Body of pancreas (tissue), 4 donors: Measurements from ENCODE around the gene MACO1.

Experiments
- POLR2A ChIP-seq, 3 donors: fragments of 450-650 bp; IDR thresholded peaks; one replicate each; pipeline ENCODE4 v1.6.1; 2016; ENCODE audit warnings: antibody characterized with exemption in 3 of 3, mild to moderate bottlenecking in 2 of 3
- TF ChIP-seq, protein P1 (sequence below), 7 experiments: fragments of 450-650 bp in 4 of 7; fragments of 200-600 bp in 3 of 7; sonication (generic) in 3 of 7; IDR thresholded peaks; one replicate each; pipeline ENCODE4 v1.5.1; 2016 to 2019; ENCODE audit warnings: antibody characterized with exemption in 7 of 7

GRCh38 chr1:25524568-25525360, 94.1 kb downstream of the MACO1 start:
- TF ChIP-seq, protein P1, sequence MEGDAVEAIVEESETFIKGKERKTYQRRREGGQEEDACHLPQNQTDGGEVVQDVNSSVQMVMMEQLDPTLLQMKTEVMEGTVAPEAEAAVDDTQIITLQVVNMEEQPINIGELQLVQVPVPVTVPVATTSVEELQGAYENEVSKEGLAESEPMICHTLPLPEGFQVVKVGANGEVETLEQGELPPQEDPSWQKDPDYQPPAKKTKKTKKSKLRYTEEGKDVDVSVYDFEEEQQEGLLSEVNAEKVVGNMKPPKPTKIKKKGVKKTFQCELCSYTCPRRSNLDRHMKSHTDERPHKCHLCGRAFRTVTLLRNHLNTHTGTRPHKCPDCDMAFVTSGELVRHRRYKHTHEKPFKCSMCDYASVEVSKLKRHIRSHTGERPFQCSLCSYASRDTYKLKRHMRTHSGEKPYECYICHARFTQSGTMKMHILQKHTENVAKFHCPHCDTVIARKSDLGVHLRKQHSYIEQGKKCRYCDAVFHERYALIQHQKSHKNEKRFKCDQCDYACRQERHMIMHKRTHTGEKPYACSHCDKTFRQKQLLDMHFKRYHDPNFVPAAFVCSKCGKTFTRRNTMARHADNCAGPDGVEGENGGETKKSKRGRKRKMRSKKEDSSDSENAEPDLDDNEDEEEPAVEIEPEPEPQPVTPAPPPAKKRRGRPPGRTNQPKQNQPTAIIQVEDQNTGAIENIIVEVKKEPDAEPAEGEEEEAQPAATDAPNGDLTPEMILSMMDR (IDR thresholded peaks at IDR 0.05) = no peak
- no peak for TF ChIP-seq POLR2A (IDR thresholded peaks at IDR 0.05)
